GM12892 (cell line): ENCODE results near the gene RAB7B.

Experiments used
- POLR2A ChIP-seq: IDR thresholded peaks from 2 replicates; pipeline ENCODE4 v1.6.1; 2011; ENCODE audit warnings: low read depth, low read length, control low read depth
- POLR2AphosphoS5 ChIP-seq: IDR thresholded peaks from 2 replicates; pipeline ENCODE4 v1.6.1; 2011; ENCODE audit warnings: low read depth, low read length, control low read depth

- no peak for TF ChIP-seq POLR2AphosphoS5
- no peak for TF ChIP-seq POLR2A
These were observed 47.7 kb downstream of the RAB7B start for GRCh38 chr1:205955499-205955898.
